HEK293 (cell line): ENCODE measurements around the gene ANKRD31.

Experiments
- CTCF ChIA-PET: fragments of 350-600 bp; formaldehyde crosslinking; extraction: SDS; loops from one replicate; lab custom pipeline; 2021; ENCODE audit warnings: antibody characterized with exemption; lab: Yijun Ruan, JAX
- POLR2A ChIA-PET: fragments of 300-600 bp; formaldehyde crosslinking; extraction: SDS; loops from one replicate; lab custom pipeline; 2020; ENCODE audit warnings: antibody characterized with exemption, inconsistent platforms; lab: Yijun Ruan, JAX
- H3K27ac ChIP-seq: fragments of 200-500 bp; sonication (Bioruptor generic); 2 replicates; pipeline ENCODE4 v1.5.1; 2014; ENCODE audit warnings: low read depth, low read length, control low read depth, inconsistent platforms; ENCODE audit errors: extremely low read depth
- H3K36me3 ChIP-seq, 2 experiments: fragments of 200-500 bp in 1 of 2; sonication (Bioruptor generic) in 1 of 2; 1 replicate in 1 of 2; 2 replicates in 1 of 2; pipeline ENCODE4 v1.5.1; 2014 to 2017; ENCODE audit warnings: inconsistent platforms in 2 of 2, low read length in 2 of 2; ENCODE audit not compliant: control insufficient read depth in 2 of 2, insufficient read depth in 1 of 2
- H3K4me1 ChIP-seq: fragments of 200-500 bp; sonication (Bioruptor generic); 2 replicates; pipeline ENCODE4 v1.5.1; 2014; ENCODE audit warnings: mild to moderate bottlenecking, low read length, inconsistent platforms; ENCODE audit not compliant: control insufficient read depth, insufficient read depth
- H3K4me3 ChIP-seq: 2 replicates; pipeline ENCODE4 v1.5.1; 2011; ENCODE audit warnings: low read depth, mild to moderate bottlenecking, control low read depth, low read length, moderate library complexity
- H3K9me3 ChIP-seq: fragments of 200-500 bp; sonication (Bioruptor generic); 2 replicates; pipeline ENCODE4 v1.5.1; 2014; ENCODE audit warnings: low read depth, low read length, inconsistent platforms; ENCODE audit not compliant: control insufficient read depth, insufficient read depth
- BCL11A ChIP-seq: fragments of 450-650 bp; formaldehyde crosslinking; IDR thresholded peaks from 2 replicates; pipeline ENCODE4 v1.5.1; 2016; ENCODE audit warnings: low read depth, missing biosample characterization, missing genetic modification characterization
- BCL6B ChIP-seq: fragments of 450-650 bp; formaldehyde crosslinking; IDR thresholded peaks from 2 replicates; pipeline ENCODE4 v1.5.1; 2017; ENCODE audit warnings: missing biosample characterization, missing genetic modification characterization
- GFI1B ChIP-seq: fragments of 450-650 bp; formaldehyde crosslinking; IDR thresholded peaks from 2 replicates; pipeline ENCODE4 v1.5.1; 2016; ENCODE audit warnings: missing biosample characterization, missing genetic modification characterization
- IKZF3 ChIP-seq: fragments of 450-650 bp; IDR thresholded peaks from 2 replicates; pipeline ENCODE4 v1.5.0; 2018; ENCODE audit warnings: missing biosample characterization, mild to moderate bottlenecking, missing genetic modification characterization, moderate library complexity
- KLF16 ChIP-seq: fragments of 450-650 bp; formaldehyde crosslinking; IDR thresholded peaks from 2 replicates; pipeline ENCODE4 v1.5.1; 2017; ENCODE audit warnings: missing biosample characterization, missing genetic modification characterization
- OSR2 ChIP-seq: fragments of 450-650 bp; formaldehyde crosslinking; IDR thresholded peaks from 2 replicates; pipeline ENCODE4 v1.5.1; 2016; ENCODE audit warnings: missing biosample characterization, missing genetic modification characterization
- SALL2 ChIP-seq: fragments of 450-650 bp; formaldehyde crosslinking; IDR thresholded peaks from 2 replicates; pipeline ENCODE4 v1.5.0; 2017; ENCODE audit warnings: missing biosample characterization, mild to moderate bottlenecking, missing genetic modification characterization, borderline replicate concordance
- SCRT2 ChIP-seq: fragments of 450-650 bp; formaldehyde crosslinking; IDR thresholded peaks from 2 replicates; pipeline ENCODE4 v1.5.1; 2016; ENCODE audit warnings: missing biosample characterization, missing genetic modification characterization
- WT1 ChIP-seq: fragments of 450-650 bp; formaldehyde crosslinking; IDR thresholded peaks from 2 replicates; pipeline ENCODE4 v1.5.1; 2016; ENCODE audit warnings: missing biosample characterization, missing genetic modification characterization
- ZNF148 ChIP-seq: fragments of 450-650 bp; formaldehyde crosslinking; IDR thresholded peaks from 2 replicates; pipeline ENCODE4 v1.5.0; 2017; ENCODE audit warnings: missing biosample characterization, missing genetic modification characterization, borderline replicate concordance
- ZNF169 ChIP-seq: fragments of 450-650 bp; formaldehyde crosslinking; IDR thresholded peaks from 2 replicates; pipeline ENCODE4 v1.5.1; 2016; ENCODE audit warnings: missing biosample characterization, missing genetic modification characterization
- ZNF184 ChIP-seq: fragments of 450-650 bp; IDR thresholded peaks from 2 replicates; pipeline ENCODE4 v1.5.1; 2018; ENCODE audit warnings: missing biosample characterization, mild to moderate bottlenecking, missing genetic modification characterization
- ZNF19 ChIP-seq: fragments of 450-650 bp; formaldehyde crosslinking; IDR thresholded peaks from 2 replicates; pipeline ENCODE4; 2016; ENCODE audit warnings: missing biosample characterization, missing genetic modification characterization, low read depth
- ZNF354C ChIP-seq: fragments of 450-650 bp; formaldehyde crosslinking; IDR thresholded peaks from 2 replicates; pipeline ENCODE4 v1.5.1; 2016; ENCODE audit warnings: missing biosample characterization, missing genetic modification characterization, low read depth, borderline replicate concordance
- ZNF398 ChIP-seq: fragments of 450-650 bp; formaldehyde crosslinking; IDR thresholded peaks from 2 replicates; pipeline ENCODE4 v1.5.1; 2017; ENCODE audit warnings: missing biosample characterization, missing genetic modification characterization
- ZNF501 ChIP-seq: fragments of 450-650 bp; formaldehyde crosslinking; IDR thresholded peaks from 2 replicates; pipeline ENCODE4 v1.5.1; 2016; ENCODE audit warnings: missing biosample characterization, missing genetic modification characterization
- ZNF529 ChIP-seq: fragments of 450-650 bp; formaldehyde crosslinking; IDR thresholded peaks from 2 replicates; pipeline ENCODE4 v1.5.1; 2017; ENCODE audit warnings: missing genetic modification characterization, missing biosample characterization; ENCODE audit not compliant: insufficient replicate concordance
- ZNF600 ChIP-seq: fragments of 450-650 bp; formaldehyde crosslinking; IDR thresholded peaks from 2 replicates; pipeline ENCODE4 v1.5.1; 2016; ENCODE audit warnings: missing biosample characterization, missing genetic modification characterization
- ZNF610 ChIP-seq: fragments of 450-650 bp; formaldehyde crosslinking; IDR thresholded peaks from 2 replicates; pipeline ENCODE4 v1.5.1; 2016; ENCODE audit warnings: missing biosample characterization, missing genetic modification characterization, borderline replicate concordance
- ZNF626 ChIP-seq: fragments of 450-650 bp; sonication (Bioruptor Pico); formaldehyde crosslinking; IDR thresholded peaks from 2 replicates; pipeline ENCODE4 v1.5.1; 2018; ENCODE audit warnings: missing biosample characterization, missing genetic modification characterization, inconsistent platforms
- TF ChIP-seq, protein P1 (sequence below): fragments of 450-650 bp; formaldehyde crosslinking; IDR thresholded peaks from 2 replicates; pipeline ENCODE4 v1.5.1; 2016; ENCODE audit warnings: missing biosample characterization, missing genetic modification characterization
- TF ChIP-seq, protein P2 (sequence below): fragments of 450-650 bp; formaldehyde crosslinking; IDR thresholded peaks from 2 replicates; pipeline ENCODE4 v1.5.1; 2016; ENCODE audit warnings: missing biosample characterization, missing genetic modification characterization
- TF ChIP-seq, protein P3 (sequence below): sonication (generic); formaldehyde crosslinking; IDR thresholded peaks from 2 replicates; pipeline ENCODE4 v1.8.1; 2022; ENCODE audit warnings: mild to moderate bottlenecking, moderate library complexity, missing genetic modification reagents

Gene ANKRD31

DNA sequence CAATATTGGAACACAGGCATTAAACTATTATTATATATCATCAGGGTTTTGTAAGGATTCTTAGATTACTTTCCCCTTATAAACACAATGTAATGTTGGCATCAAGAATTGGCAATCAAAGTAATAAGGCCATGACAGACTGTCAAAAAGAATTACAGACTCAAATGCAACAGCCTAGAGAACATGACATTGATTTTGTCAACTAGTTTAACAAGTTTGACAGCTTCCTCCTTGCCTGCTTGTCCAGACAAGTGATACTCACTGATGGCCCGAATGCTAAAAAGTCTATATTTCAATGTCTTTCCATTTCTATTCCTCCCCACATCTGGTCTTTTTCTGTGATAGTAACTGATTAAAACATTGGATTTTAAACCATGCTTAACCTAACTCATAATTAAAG lies 6.4 kb upstream of the ANKRD31 start:
- ChIA-PET POLR2A (no interaction called here), CTCF (no interaction called here)
- H3K9me3 ChIP-seq: no peaks in the 10 kb centered on the region
- TF ChIP-seq KLF16 (no peak), ZNF19 (tag by site-specific recombination) (no peak), OSR2 (tag by site-specific recombination) (no peak), ZNF600 (tag by site-specific recombination) (no peak), ZNF184 (tag by site-specific recombination) (no peak), ZNF398 (no peak), BCL11A (tag by site-specific recombination) (no peak), BCL6B (tag by site-specific recombination) (no peak), SALL2 (tag by site-specific recombination) (no peak), ZNF529 (tag by site-specific recombination) (no peak), IKZF3 (no peak), ZNF501 (tag by site-specific recombination) (no peak), ZNF148 (tag by site-specific recombination) (no peak), WT1 (no peak), ZNF626 (tag by site-specific recombination) (no peak), ZNF169 (tag by site-specific recombination) (no peak), SCRT2 (tag by site-specific recombination) (no peak)
- TF ChIP-seq, protein P1, sequence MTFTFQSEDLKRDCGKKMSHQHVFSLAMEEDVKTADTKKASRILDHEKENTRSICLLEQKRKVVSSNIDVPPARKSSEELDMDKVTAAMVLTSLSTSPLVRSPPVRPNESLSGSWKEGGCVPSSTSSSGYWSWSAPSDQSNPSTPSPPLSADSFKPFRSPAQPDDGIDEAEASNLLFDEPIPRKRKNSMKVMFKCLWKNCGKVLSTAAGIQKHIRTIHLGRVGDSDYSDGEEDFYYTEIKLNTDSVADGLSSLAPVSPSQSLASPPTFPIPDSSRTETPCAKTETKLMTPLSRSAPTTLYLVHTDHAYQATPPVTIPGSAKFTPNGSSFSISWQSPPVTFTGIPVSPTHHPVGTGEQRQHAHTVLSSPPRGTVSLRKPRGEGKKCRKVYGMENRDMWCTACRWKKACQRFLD (tag by site-specific recombination): no peak
- H3K36me3 ChIP-seq: no peaks in the 10 kb centered on the region
- H3K4me1 ChIP-seq: no peaks in the 10 kb centered on the region
- H3K4me3 ChIP-seq: no peak overlapping the region
- H3K27ac ChIP-seq: no peak overlapping the region

DNA sequence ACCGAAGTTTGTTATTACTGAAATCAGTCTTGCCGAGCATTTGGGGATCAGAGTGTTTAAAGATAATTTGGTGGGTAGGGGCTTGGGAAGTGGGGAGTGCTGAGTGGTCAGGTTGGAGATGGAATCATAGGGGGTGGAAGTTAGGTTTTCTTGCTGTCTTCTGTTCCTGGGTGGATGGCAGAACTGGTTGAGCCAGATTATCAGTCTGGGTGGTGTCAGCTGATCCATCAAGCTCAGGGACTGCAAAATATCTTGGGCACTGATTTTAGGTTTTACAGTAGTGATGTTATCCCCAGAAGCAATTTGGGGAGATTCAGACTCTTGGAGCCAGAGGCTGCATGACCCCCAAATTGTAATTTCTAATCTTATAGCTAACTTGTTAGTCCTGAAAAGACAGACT lies 5.4 kb upstream of the ANKRD31 start:
- H3K9me3 ChIP-seq: no peaks in the 10 kb centered on the region
- H3K36me3 ChIP-seq: no peaks in the 10 kb centered on the region
- H3K27ac ChIP-seq: no peak overlapping the region
- TF ChIP-seq ZNF354C (no peak), ZNF610 (tag by site-specific recombination) (no peak), GFI1B (tag by site-specific recombination) (no peak)
- TF ChIP-seq, protein P2, sequence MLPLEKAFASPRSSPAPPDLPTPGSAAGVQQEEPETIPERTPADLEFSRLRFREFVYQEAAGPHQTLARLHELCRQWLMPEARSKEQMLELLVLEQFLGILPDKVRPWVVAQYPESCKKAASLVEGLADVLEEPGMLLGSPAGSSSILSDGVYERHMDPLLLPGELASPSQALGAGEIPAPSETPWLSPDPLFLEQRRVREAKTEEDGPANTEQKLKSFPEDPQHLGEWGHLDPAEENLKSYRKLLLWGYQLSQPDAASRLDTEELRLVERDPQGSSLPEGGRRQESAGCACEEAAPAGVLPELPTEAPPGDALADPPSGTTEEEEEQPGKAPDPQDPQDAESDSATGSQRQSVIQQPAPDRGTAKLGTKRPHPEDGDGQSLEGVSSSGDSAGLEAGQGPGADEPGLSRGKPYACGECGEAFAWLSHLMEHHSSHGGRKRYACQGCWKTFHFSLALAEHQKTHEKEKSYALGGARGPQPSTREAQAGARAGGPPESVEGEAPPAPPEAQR (tag by site-specific recombination): no peak
- TF ChIP-seq, protein P3, sequence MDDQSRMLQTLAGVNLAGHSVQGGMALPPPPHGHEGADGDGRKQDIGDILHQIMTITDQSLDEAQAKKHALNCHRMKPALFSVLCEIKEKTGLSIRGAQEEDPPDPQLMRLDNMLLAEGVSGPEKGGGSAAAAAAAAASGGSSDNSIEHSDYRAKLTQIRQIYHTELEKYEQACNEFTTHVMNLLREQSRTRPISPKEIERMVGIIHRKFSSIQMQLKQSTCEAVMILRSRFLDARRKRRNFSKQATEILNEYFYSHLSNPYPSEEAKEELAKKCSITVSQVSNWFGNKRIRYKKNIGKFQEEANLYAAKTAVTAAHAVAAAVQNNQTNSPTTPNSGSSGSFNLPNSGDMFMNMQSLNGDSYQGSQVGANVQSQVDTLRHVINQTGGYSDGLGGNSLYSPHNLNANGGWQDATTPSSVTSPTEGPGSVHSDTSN: no peak
- ChIA-PET POLR2A (no interaction called here), CTCF (interaction anchor here (0.7 kb wide), 1 partner anchor 465 kb away, joined by 3 read pairs; no protein-coding TSS in a partner anchor)
- H3K4me3 ChIP-seq: no peak overlapping the region
- H3K4me1 ChIP-seq: no peaks in the 10 kb centered on the region
